ENCODE measurements around the gene QRICH1. TPM values are rescaled to one million over a fixed set of nuclear protein-coding genes. Genes with fewer than 3 reads are reported as not detected.
"Not testable (repeated sequence)": the region's sequence is repeated elsewhere in the genome, so short reads cannot be mapped to it uniquely, and the experiment has no call there.

The QRICH1 gene
- total and polyA plus RNA-seq, 3 donors from 2014 or later: 126 to 287 (median 280) TPM

DNA sequence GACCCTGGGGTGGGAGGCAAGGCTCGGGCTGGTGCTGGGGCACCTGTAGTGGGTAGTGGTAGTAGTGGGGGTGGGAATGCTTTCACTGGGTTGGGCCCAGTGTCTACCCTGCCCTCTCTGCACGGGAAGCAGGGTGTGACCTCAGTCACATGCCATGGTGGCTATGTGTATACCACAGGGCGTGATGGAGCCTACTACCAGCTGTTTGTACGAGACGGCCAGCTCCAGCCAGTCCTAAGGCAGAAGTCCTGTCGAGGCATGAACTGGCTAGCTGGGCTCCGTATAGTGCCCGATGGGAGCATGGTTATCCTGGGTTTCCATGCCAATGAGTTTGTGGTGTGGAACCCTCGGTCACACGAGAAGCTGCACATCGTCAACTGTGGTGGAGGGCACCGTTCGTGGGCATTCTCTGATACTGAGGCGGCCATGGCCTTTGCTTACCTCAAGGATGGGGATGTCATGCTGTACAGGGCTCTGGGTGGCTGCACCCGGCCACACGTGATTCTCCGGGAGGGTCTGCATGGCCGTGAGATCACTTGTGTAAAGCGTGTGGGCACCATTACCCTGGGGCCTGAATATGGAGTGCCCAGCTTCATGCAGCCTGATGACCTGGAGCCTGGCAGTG, 80.6 kb downstream of the QRICH1 start:
- TF ChIP-seq CTCF (IDR thresholded peaks at IDR 0.05) (no peak), POLR2A (IDR thresholded peaks at IDR 0.05) (no peak)
- no peak overlapping the region for H3K27ac ChIP-seq
- no peak overlapping the region for H3K4me3 ChIP-seq
- intact Hi-C loops (cut with DNase I; ENCODE audit: low total_unique reads): no loop called here
- no peak for DNase-seq
- no peaks in the 10 kb centered on the region for H3K27me3 ChIP-seq
- 70 to 88% methylated on average over 7 to 19 of the region's 19 CpGs for WGBS, 2 donors
- H3K4me1 ChIP-seq: peaks cover 25% of the 10 kb centered on the region
- no peaks in the 10 kb centered on the region for H3K36me3 ChIP-seq (ENCODE audit: low read depth, missing control alignments)
- no peaks in the 10 kb centered on the region for H3K9me3 ChIP-seq

GRCh38 chr3:49012441-49013017, 81.3 kb downstream of the QRICH1 start:
- no peak overlapping the region for H3K27ac ChIP-seq
- peaks cover 24% of the 10 kb centered on the region for H3K4me1 ChIP-seq
- no peaks in the 10 kb centered on the region for H3K36me3 ChIP-seq (ENCODE audit: low read depth, missing control alignments)
- no peak overlapping the region for H3K4me3 ChIP-seq
- 62 to 68% methylated on average over 9 to 17 of the region's 17 CpGs for WGBS, 2 donors
- no peaks in the 10 kb centered on the region for H3K9me3 ChIP-seq
- DNase-seq: no peak
- intact Hi-C loops (cut with DNase I; ENCODE audit: low total_unique reads): no loop called here
- TF ChIP-seq CTCF (IDR thresholded peaks at IDR 0.05): no peak
- no peak for TF ChIP-seq POLR2A (IDR thresholded peaks at IDR 0.05)
- no peaks in the 10 kb centered on the region for H3K27me3 ChIP-seq

GRCh38 chr3:49009396-49009795, 84.5 kb downstream of the QRICH1 start:
- intact Hi-C loops (cut with DNase I; ENCODE audit: low total_unique reads): no loop called here
- Histone ChIP-seq H3K4me3 (no peak overlapping the region), H3K9me3 (no peaks in the 10 kb centered on the region), H3K27ac (no peak overlapping the region), H3K36me3 (ENCODE audit: low read depth, missing control alignments) (no peaks in the 10 kb centered on the region), H3K27me3 (no peaks in the 10 kb centered on the region), H3K4me1 (peaks cover 26% of the 10 kb centered on the region)
- TF ChIP-seq POLR2A (IDR thresholded peaks at IDR 0.05): no peak
- no peak for TF ChIP-seq CTCF (IDR thresholded peaks at IDR 0.05)
- 76 to 82% methylated on average over 3 of the region's 3 CpGs for WGBS, 2 donors
- no peak for DNase-seq

DNA sequence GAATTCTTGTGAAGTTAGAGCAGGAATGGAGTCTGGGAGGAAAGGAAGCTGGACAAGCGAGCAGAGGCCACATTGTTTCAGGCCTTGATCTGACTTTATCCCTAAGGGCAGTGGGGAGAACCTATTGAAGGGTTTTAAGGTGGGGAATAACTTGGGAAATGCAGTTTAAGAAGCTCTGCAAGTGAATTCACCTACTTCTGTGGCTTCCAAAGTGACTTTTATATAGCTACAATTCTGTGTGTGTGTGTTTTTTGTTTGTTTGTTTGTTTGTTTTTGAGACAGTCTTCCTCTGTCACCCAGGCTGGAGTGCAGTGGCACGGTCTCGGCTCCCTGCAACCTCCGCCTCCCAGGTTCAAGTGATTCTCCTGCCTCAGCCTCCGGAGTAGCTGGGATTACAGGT, 85.2 kb downstream of the QRICH1 start:
- H3K9me3 ChIP-seq; H3K27me3 ChIP-seq; intact Hi-C loops (cut with DNase I; ENCODE audit: low total_unique reads); DNase-seq; H3K36me3 ChIP-seq (ENCODE audit: low read depth, missing control alignments): not testable (repeated sequence)
- H3K27ac ChIP-seq: peak overlapping the region; percentile 96 to 98
- peak overlapping the region in 1 of 2 donors; percentile 95 for H3K4me3 ChIP-seq
- H3K4me1 ChIP-seq: peaks cover 23% of the 10 kb centered on the region
- WGBS, 2 donors: 74% methylated on average over 5 of the region's 5 CpGs

DNA sequence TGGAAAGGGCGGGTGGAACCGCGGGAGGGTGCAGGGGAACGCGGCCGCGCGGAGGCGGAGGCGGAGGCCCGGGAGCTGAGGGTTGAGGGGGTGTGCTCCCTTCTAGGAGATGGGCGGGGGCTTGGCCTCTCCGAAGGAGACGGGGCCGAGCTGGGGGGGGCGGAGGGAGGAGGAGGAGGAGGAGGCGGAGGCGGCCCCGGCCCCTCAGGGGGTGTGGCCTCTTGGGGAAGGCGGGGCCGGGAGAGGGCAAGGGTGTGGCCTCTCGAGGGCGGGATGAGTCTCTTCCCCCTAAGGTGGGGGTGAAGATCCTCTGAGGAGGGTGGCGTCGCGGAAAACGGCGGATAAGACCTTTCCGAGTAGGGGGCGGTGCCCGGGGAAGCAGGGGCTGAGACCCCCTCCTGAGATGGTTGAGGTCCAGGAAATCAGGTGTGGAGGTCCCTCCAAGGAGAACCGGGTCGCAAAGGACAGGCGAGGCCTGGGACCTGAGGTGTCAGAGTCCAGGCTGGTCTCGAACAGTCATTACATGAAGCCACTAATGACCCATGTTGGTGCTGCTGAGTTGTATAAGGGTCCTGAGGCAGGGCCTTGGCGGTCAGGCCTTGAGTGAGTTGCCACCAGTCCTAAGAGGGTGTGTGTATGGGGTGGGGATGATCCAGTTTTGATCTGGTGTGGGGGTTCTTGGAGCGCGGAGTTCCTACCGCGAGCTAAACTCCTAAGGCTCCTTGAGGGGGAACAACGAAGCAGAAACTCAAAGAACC, 85.9 kb downstream of the QRICH1 start:
- Histone ChIP-seq H3K27me3 (no peaks in the 10 kb centered on the region), H3K4me3 (peak overlapping the region; percentile 74 to 95), H3K9me3 (no peaks in the 10 kb centered on the region), H3K27ac (peak overlapping the region; percentile 96 to 98), H3K4me1 (peaks cover 17% of the 10 kb centered on the region), H3K36me3 (ENCODE audit: low read depth, missing control alignments) (no peaks in the 10 kb centered on the region)
- WGBS, 2 donors: 3 to 5% methylated on average over 9 to 39 of the region's 41 CpGs
- intact Hi-C loops (cut with DNase I; ENCODE audit: low total_unique reads): no loop called here
- TF ChIP-seq CTCF (IDR thresholded peaks at IDR 0.05): no peak
- DNase-seq: peak; percentile 93

All from testis (tissue), 3 donors.